SU-DHL-6 (cell line): Measurements from ENCODE around the gene KLRC2.

Experiments
- CTCF ChIP-seq: fragments of 200-600 bp; sonication (generic); IDR thresholded peaks from one replicate; pipeline ENCODE4 v1.5.1; 2017; ENCODE audit warnings: antibody characterized with exemption, mild to moderate bottlenecking, low read length, moderate library complexity; ENCODE audit not compliant: insufficient read depth, poor library complexity, severe bottlenecking
- EZH2phosphoT487 ChIP-seq: fragments of 200-600 bp; sonication (generic), shearing (Covaris generic); conservative IDR thresholded peaks from 2 replicates; pipeline ENCODE4 v1.6.1; 2018; ENCODE audit warnings: mild to moderate bottlenecking, antibody characterized with exemption, low read length, moderate library complexity, mixed read lengths

GRCh38 chr12:10406725-10407124 lies 29.1 kb downstream of the KLRC2 start:
- no peak for TF ChIP-seq CTCF
- no peak for TF ChIP-seq EZH2phosphoT487
